AG04449 (cell line): Measurements from ENCODE around the gene ZSWIM1.
A peak's percentile ranks its signal among the peaks of the same experiment; 100 is the strongest.

Source experiments
- CTCF ChIA-PET: fragments of 350-600 bp; formaldehyde crosslinking; extraction: SDS; loops from one replicate; lab custom pipeline; 2021; ENCODE audit warnings: antibody characterized with exemption; lab: Yijun Ruan, JAX
- POLR2A ChIA-PET: fragments of 400-600, 350-600 bp; formaldehyde crosslinking; extraction: SDS; loops from one replicate; lab custom pipeline; 2020; ENCODE audit warnings: antibody characterized with exemption, inconsistent platforms; lab: Yijun Ruan, JAX
- DNase-seq: peaks from one replicate; pipeline ENCODE4 v3.0.0-alpha.2; 2010; ENCODE audit warnings: low read depth, low spot score
- H3K4me3 ChIP-seq: 2 replicates; pipeline ENCODE4 v1.5.1; 2011; ENCODE audit warnings: low read depth, mild to moderate bottlenecking, control low read depth, low read length
- TF ChIP-seq, protein P1 (sequence below): IDR thresholded peaks from one replicate; pipeline ENCODE4 v1.5.1; 2011; ENCODE audit warnings: mild to moderate bottlenecking, moderate library complexity, low read length, control low read depth, inconsistent platforms; ENCODE audit not compliant: insufficient read depth; ENCODE audit errors: missing control alignments

The ZSWIM1 gene

GRCh38 chr20:45880988-45881788 lies at the start of gene ZSWIM1:
Gene ZSWIM1 (plus strand): TSS chr20:45881227. CDS start chr20:45882593, 1,366 bp downstream.
- POLR2A ChIA-PET, result interaction anchor here (0.6 to 1.7 kb wide), 14 partner anchors 9 to 461 kb away, joined by 3 to 21 read pairs (median 3); partner anchors contain the start of genes ACOT8, CTSA, NEURL2 and PCIF1
- DNase-seq, result peak; percentile 94
- CTCF ChIA-PET, result interaction anchor here (0.9 to 3.4 kb wide), 5 partner anchors 10 to 89 kb away, joined by 3 to 50 read pairs (median 6); partner anchors contain the start of genes CTSA and NEURL2
- TF ChIP-seq, protein P1, sequence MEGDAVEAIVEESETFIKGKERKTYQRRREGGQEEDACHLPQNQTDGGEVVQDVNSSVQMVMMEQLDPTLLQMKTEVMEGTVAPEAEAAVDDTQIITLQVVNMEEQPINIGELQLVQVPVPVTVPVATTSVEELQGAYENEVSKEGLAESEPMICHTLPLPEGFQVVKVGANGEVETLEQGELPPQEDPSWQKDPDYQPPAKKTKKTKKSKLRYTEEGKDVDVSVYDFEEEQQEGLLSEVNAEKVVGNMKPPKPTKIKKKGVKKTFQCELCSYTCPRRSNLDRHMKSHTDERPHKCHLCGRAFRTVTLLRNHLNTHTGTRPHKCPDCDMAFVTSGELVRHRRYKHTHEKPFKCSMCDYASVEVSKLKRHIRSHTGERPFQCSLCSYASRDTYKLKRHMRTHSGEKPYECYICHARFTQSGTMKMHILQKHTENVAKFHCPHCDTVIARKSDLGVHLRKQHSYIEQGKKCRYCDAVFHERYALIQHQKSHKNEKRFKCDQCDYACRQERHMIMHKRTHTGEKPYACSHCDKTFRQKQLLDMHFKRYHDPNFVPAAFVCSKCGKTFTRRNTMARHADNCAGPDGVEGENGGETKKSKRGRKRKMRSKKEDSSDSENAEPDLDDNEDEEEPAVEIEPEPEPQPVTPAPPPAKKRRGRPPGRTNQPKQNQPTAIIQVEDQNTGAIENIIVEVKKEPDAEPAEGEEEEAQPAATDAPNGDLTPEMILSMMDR, result no peak
- H3K4me3 ChIP-seq, result peak within 1 kb of the TSS; percentile 82

- CTCF ChIA-PET, result interaction anchor here (1.0 to 1.8 kb wide), 4 partner anchors 8 to 137 kb away, joined by 3 to 11 read pairs (median 6); no protein-coding TSS in a partner anchor
- no peak for DNase-seq
Observed at GRCh38 chr20:45832619-45833018, 48.4 kb upstream of the ZSWIM1 start.

GRCh38 chr20:45833030-45833882 lies 47.8 kb upstream of the ZSWIM1 start, which contains the start of gene SNX21:
Gene SNX21 (plus strand): TSS chr20:45833799. CDS start chr20:45833920, 121 bp downstream.
- H3K4me3 ChIP-seq, result peak within 1 kb of the TSS; percentile 81
- ChIA-PET POLR2A (interaction anchor here (0.6 to 1.8 kb wide), 10 partner anchors 9 to 138 kb away, joined by 3 to 9 read pairs (median 4); partner anchors contain the start of genes PCIF1 and UBE2C), CTCF (interaction anchor here (1.0 to 2.2 kb wide), 5 partner anchors 9 to 137 kb away, joined by 3 to 11 read pairs (median 8); no protein-coding TSS in a partner anchor)
- DNase-seq, result peak; percentile 63
- TF ChIP-seq, protein P1, result no peak

More at GRCh38 chr20:45832619-45833018, 48.4 kb upstream of the ZSWIM1 start:
- POLR2A ChIA-PET, result interaction anchor here (1.0 to 1.5 kb wide), 3 partner anchors 10 to 24 kb away, joined by 3 to 6 read pairs (median 4); no protein-coding TSS in a partner anchor
- peak overlapping the region; percentile 81; the same call in 1 of the 2 replicates for H3K4me3 ChIP-seq
- TF ChIP-seq, protein P1, result no peak

GRCh38 chr20:45833883-45834796 lies 46.9 kb upstream of the ZSWIM1 start:
- DNase-seq, result no peak
- peak overlapping the region; percentile 81 for H3K4me3 ChIP-seq
- TF ChIP-seq, protein P1, result no peak
- ChIA-PET CTCF (interaction anchor here (1.1 to 2.2 kb wide), 8 partner anchors 8 to 1787 kb away, joined by 3 to 11 read pairs (median 6); no protein-coding TSS in a partner anchor), POLR2A (interaction anchor here (0.6 to 1.8 kb wide), 9 partner anchors 8 to 137 kb away, joined by 3 to 9 read pairs (median 4); partner anchors contain the start of genes PCIF1 and UBE2C)

DNA sequence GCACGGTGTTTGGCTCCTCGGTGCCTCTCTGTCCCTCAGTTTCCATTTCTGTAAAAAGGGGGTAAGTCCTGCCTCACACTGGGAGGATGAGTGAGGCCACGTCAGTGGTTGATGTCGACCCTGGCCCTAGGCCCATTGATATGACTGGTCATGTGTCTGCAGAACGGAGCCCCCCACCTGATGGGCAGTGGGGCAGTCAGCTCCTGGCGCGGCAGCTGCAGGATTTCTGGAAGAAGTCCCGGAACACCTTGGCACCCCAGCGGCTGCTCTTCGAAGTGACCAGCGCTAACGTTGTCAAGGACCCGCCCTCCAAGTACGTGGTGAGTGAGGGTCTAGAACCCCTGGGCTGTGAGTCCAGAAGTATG lies 46.2 kb upstream of the ZSWIM1 start:
- CTCF ChIA-PET, result interaction anchor here (1.1 to 2.2 kb wide), 5 partner anchors 9 to 1786 kb away, joined by 3 to 10 read pairs (median 3); no protein-coding TSS in a partner anchor
- TF ChIP-seq, protein P1, result no peak
- peak overlapping the region; percentile 81 for H3K4me3 ChIP-seq
- POLR2A ChIA-PET, result interaction anchor here (1.1 to 1.8 kb wide), 4 partner anchors 13 to 136 kb away, joined by 3 to 9 read pairs (median 6); partner anchors contain the start of gene PCIF1
- no peak for DNase-seq
